MM.1S (cell line): ENCODE data around the gene IL1RAPL2.

Experiments
- EZH2 ChIP-seq: fragments of 300-600 bp; sonication (generic); optimal IDR thresholded peaks from 2 replicates; pipeline ENCODE3; 2017; ENCODE audit warnings: low read depth, mild to moderate bottlenecking, antibody characterized with exemption, low read length, mixed read lengths
- TF ChIP-seq, protein P1 (sequence below): fragments of 300-600 bp; sonication (generic); IDR thresholded peaks from 2 replicates; pipeline ENCODE4 v1.5.1; 2016; ENCODE audit warnings: antibody characterized with exemption, low read length, mixed read lengths

GRCh38 chrX:104953251-104953650, 387.3 kb downstream of the IL1RAPL2 start:
- TF ChIP-seq EZH2 = no peak
- TF ChIP-seq, protein P1, sequence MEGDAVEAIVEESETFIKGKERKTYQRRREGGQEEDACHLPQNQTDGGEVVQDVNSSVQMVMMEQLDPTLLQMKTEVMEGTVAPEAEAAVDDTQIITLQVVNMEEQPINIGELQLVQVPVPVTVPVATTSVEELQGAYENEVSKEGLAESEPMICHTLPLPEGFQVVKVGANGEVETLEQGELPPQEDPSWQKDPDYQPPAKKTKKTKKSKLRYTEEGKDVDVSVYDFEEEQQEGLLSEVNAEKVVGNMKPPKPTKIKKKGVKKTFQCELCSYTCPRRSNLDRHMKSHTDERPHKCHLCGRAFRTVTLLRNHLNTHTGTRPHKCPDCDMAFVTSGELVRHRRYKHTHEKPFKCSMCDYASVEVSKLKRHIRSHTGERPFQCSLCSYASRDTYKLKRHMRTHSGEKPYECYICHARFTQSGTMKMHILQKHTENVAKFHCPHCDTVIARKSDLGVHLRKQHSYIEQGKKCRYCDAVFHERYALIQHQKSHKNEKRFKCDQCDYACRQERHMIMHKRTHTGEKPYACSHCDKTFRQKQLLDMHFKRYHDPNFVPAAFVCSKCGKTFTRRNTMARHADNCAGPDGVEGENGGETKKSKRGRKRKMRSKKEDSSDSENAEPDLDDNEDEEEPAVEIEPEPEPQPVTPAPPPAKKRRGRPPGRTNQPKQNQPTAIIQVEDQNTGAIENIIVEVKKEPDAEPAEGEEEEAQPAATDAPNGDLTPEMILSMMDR = no peak
